GM12874 (cell line): ENCODE data around the gene IPO9.

ENCODE experiments used
- TF ChIP-seq, protein P1 (sequence below): IDR thresholded peaks from 2 replicates; pipeline ENCODE4 v1.5.1; 2011; ENCODE audit warnings: low read depth, mild to moderate bottlenecking, control low read depth, low read length, moderate library complexity; ENCODE audit not compliant: insufficient read depth

IPO9 gene

DNA sequence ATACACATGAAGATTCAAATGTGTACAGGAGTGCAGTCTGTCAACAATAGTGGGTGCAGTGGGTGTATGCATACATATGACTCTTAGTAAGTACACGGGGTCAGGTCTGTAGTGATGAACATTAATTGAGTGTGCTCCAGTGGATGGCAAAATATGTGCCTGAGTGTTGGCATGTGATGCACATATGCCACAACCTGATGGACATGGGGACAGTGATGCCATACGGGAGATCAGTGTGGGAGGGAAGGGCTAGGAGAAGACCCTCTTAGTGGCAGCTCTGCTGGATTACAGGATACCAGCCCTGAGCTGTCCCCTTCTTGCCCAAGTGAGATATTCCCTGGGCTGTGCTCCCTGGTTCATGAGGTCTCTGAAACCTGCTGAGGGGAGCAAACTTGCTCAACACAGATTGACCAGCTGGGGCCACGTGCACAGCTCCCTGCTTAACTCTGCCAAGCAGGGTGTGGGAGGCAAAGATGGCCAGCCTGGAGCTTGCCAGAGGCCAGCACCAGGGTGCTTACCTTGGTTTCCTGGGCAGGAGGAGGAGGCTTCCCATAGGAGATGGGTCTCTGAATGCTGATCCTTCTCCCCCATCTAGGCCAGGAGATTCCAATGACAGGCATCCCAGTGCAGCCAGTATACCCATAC, 62.0 kb downstream of the IPO9 start:
- TF ChIP-seq, protein P1, sequence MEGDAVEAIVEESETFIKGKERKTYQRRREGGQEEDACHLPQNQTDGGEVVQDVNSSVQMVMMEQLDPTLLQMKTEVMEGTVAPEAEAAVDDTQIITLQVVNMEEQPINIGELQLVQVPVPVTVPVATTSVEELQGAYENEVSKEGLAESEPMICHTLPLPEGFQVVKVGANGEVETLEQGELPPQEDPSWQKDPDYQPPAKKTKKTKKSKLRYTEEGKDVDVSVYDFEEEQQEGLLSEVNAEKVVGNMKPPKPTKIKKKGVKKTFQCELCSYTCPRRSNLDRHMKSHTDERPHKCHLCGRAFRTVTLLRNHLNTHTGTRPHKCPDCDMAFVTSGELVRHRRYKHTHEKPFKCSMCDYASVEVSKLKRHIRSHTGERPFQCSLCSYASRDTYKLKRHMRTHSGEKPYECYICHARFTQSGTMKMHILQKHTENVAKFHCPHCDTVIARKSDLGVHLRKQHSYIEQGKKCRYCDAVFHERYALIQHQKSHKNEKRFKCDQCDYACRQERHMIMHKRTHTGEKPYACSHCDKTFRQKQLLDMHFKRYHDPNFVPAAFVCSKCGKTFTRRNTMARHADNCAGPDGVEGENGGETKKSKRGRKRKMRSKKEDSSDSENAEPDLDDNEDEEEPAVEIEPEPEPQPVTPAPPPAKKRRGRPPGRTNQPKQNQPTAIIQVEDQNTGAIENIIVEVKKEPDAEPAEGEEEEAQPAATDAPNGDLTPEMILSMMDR: no peak

DNA sequence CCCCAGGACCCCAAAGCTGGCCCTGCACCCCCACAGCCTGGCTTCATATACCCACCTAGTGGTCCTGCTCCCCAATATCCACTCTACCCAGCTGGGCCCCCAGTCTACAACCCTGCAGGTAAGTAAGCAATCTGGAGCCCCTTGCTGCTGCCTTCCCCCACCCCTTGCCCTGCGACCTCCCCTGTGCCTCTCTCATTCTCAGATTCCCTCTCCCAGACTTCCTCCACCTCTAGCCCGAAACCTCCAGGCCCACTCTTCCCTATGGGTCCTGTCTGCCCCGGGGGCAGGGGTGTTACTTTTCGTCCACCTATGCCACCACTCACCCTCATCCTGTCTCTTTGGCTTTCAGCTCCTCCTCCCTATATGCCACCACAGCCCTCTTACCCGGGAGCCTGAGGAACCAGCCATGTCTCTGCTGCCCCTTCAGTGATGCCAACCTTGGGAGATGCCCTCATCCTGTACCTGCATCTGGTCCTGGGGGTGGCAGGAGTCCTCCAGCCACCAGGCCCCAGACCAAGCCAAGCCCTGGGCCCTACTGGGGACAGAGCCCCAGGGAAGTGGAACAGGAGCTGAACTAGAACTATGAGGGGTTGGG, 62.6 kb downstream of the IPO9 start:
- TF ChIP-seq, protein P1: no peak

DNA sequence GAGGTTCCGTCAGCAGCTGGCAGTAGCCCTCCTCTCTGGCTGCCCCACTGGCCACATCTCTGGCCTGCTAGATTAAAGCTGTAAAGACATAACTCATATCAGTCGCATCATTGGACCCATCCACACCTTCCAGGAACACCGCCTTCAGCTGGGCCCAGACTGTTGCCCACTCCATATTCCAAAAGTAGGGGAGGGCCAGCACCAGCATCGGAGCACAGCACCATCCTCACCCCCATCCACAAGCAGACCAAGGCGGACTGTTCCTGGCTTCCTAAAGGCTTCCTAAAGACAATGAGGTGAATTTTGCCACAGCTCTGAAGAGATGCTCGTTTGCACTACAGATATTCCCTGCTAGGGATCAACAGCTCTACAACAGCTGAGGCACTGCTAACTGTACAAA, 63.3 kb downstream of the IPO9 start:
- TF ChIP-seq, protein P1: no peak

DNA sequence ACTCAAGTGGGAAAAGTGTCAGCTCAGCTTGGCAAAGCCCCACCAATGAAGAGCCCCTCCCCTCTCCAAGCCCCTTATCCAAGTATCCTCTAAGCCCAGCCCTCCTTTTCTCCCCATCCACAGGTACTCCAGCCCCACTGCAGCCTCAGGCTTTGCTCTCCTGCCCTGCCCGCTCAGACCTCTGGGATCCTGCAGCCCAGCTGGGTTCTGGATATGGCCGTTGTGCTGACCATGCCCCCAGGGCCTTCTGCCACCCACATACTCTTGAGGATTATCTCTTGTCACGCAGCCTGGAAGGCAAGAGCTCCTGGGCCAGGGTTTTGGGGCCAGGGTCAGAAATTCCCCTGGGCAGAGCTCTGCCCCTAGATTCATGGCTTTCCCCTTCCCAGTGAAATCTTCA, 64.5 kb downstream of the IPO9 start:
- TF ChIP-seq, protein P1: no peak

DNA sequence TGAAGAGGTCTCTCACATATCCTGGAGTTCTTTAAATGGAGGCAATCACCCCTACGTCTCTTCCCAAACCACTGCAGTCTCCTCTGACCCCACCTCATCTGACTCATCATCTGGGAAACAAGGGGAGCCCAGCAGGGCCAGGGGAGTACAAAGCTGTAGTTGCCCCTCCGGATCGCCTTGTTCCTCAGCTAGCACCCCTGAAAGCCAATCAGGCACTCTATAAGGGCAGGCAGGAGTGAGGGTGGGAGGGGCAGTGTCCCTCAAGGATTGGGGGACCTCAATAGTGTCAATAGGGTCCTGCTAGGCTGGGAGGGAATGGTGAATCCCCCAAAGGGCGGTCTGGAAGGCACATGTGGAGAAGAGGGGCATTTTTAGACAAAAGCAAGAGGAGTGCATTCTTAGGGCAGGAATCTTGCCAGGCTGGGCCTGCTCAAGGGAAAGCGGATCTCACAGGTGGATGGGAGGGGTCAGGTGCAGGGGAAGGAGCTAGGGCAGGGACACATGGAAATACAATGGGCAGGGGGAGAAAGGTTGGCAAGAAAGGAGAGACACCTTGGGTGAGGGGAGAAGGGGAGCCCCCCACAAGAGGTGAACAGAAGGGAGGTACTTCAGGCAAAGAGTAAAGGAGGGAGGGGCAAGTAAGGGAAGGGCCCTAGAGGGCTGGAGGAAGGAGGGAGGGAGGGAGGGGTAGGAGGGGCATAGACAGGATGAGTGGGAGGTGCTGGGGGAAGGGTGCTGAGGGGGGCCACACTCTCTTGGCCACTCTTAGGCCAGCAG, 65.6 kb downstream of the IPO9 start:
- TF ChIP-seq, protein P1: no peak

DNA sequence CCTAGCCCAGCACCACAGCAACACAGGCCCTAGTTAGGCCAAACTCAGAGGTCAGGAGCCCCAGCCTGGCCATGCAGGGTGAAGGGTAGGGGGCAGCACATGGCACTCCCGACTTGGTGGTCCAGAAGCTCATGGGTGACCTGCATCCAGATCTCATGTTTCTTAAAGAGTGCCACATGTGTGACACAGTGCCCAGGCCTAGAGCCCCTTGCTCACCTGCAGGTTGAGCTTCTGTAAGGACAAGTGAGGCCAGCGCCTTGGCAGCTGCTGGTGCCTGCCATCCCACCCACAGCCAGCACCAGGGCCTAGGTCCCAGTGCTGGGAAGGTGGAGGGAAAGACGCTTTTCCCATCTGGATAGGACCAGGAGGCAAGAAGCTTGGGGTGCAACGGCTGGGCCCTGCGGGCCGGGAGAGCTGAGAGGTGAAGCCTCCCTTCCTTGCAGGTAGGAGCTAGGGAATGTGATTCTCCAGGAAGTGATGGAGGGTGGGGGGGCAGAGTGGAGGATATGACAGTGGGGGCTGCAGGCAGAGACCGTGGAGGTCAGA, 66.2 kb downstream of the IPO9 start:
- TF ChIP-seq, protein P1: no peak
